ENCODE data around the gene C1QBP.
"Not testable (repeated sequence)": the region's sequence is repeated elsewhere in the genome, so short reads cannot be mapped to it uniquely, and the experiment has no call there.

Gene C1QBP

GRCh38 chr17:5431949-5432556 lies 6.9 kb downstream of the C1QBP start:
- no peak for DNase-seq

GRCh38 chr17:5431234-5431633 lies 7.7 kb downstream of the C1QBP start:
- not testable (repeated sequence) for DNase-seq

- no peak for DNase-seq
Measured at GRCh38 chr17:5430413-5430999, 8.4 kb downstream of the C1QBP start.

- DNase-seq, result no peak
Measured at GRCh38 chr17:5429191-5429887, 9.6 kb downstream of the C1QBP start.

GRCh38 chr17:5425826-5426225 lies 13.1 kb downstream of the C1QBP start:
- no peak for DNase-seq

- no peak for DNase-seq
Measured at GRCh38 chr17:5424909-5425308, 14.0 kb downstream of the C1QBP start.

GRCh38 chr17:5422505-5422904 lies 16.4 kb downstream of the C1QBP start:
- no peak for DNase-seq

GRCh38 chr17:5419959-5420653 lies 18.8 kb downstream of the C1QBP start, which contains the start of gene RPAIN:
Gene RPAIN, plus strand, starts transcription at chr17:5420182. Its CDS starts 29 bp downstream, at chr17:5420211.
- peak; percentile 98 for DNase-seq

- peak; percentile 99 for DNase-seq
Measured at GRCh38 chr17:5419356-5419958, 19.5 kb downstream of the C1QBP start, which contains the start of gene NUP88. Gene NUP88, minus strand, starts transcription at chr17:5419662. Its CDS starts 12 bp downstream, at chr17:5419650.

- DNase-seq, result peak; percentile 51
Measured at GRCh38 chr17:5418858-5419355, 20.0 kb downstream of the C1QBP start.

GRCh38 chr17:5416901-5417300 lies 22.1 kb downstream of the C1QBP start:
- DNase-seq, result no peak

GRCh38 chr17:5413682-5414081 lies 25.3 kb downstream of the C1QBP start:
- DNase-seq, result no peak

- DNase-seq, result no peak
Measured at GRCh38 chr17:5410594-5411272, 28.2 kb downstream of the C1QBP start.

GRCh38 chr17:5408186-5408585 lies 30.8 kb downstream of the C1QBP start:
- DNase-seq, result no peak

GRCh38 chr17:5405400-5405799 lies 33.6 kb downstream of the C1QBP start:
- DNase-seq, result no peak

- no peak for DNase-seq
Measured at GRCh38 chr17:5399767-5400166, 39.2 kb downstream of the C1QBP start.

- DNase-seq, result no peak
Measured at GRCh38 chr17:5396612-5397011, 42.3 kb downstream of the C1QBP start.

GRCh38 chr17:5391678-5392077 lies 47.3 kb downstream of the C1QBP start:
- DNase-seq, result no peak

Data from NCI-H748 treated with DMSO at 0.1 percent for 48 hours (cell line).